NOMO-1 treated with DMSO at 0.1 percent for 48 hours (cell line): ENCODE data around the gene CEP152.
A peak's percentile ranks its signal among the peaks of the same experiment; 100 is the strongest.
"Not testable (repeated sequence)": the region's sequence is repeated elsewhere in the genome, so short reads cannot be mapped to it uniquely, and the experiment has no call there.

ENCODE experiments used
- DNase-seq: peaks from one replicate; lab custom pipeline; 2025; ENCODE audit not compliant: unreplicated experiment; lab: John Stamatoyannopoulos, UW

Gene CEP152

DNA sequence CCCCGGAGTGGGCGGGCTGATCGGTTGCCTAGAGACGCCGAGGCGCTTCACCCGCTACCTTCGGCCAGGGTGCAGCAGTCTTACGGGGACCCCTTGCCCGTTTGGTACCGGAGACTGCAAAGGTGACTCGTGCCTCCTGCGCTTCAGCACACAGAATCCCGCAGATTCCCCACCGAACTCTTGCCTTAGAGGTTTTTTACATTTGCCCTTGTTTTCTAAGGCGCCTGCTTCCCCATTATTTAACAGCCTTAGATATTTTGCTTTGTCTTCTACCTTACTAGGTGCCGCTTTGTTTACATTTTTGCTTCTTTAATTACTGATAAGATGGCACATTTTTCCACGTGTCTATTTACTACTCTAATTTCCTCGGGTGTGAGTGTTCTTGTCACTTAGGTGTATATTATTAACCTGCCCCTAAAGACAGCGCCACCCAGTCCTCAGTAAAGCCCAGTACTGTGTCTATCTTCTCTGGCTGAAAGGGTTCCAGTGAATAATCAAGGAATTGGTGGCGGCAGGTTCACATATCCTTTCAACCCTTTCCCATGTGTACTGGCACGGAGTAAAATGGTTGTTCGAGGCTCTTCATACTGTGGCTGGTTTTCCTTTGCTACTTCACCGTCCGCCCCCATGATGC lies 573 bp upstream of the CEP152 start:
- no peak for DNase-seq

DNA sequence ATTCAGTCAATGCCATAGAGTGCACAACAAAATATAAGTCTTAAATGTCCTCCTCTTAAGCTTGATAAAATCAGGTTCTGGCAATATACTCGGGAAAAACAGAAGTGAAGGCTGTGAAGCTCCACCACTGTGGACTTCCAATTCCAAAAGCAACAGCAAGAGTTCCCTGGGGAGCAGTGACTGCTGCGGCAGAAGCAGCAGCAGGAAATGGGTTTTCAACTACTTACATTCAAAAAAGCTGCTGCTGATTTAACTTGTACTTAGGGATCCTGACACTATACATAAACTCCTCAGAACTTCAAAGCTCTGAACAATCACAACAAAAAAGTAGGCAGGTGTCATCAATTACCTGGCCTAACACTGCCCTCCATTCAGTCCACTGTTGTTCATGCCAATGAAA lies 4.7 kb downstream of the CEP152 start:
- no peak for DNase-seq

DNA sequence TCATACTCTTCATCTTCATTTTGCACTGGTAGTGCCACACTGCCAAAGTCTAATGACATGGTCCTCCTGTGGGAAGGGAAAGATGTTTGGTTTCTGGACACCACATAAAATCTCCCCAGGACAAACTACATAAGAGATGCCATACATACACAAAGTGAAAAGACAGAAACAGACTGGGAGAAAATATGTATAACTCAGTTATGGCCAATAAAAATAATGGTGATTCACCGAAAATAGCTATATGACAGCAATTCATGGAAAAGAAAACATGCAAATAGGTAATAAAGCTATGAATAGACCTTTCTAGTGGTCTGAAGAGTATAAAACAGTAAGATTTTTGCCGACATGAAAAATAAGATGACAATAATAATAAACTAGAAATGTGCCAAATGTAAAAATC lies 5.3 kb downstream of the CEP152 start:
- no peak for DNase-seq

- DNase-seq, result no peak
Observed at GRCh38 chr15:48803877-48804276, 7.0 kb downstream of the CEP152 start.

DNA sequence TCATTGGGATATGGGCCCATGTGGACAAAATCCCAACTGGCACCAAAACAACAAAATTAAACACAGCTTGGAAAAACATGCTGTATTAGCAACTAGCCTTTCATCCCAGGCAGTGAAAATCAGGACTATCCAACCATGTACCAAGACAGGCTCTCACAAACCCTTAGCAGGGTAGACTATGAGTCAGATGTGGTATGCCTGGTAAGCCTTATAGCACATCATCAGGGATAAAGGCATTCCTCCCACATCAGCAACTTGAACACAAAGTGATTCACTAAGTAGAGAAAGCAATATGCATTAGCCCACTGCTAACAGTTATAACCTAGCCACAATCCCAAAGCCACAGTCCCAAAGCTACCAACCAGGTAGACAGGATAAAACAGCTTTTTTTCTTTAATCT lies 8.0 kb downstream of the CEP152 start:
- DNase-seq, result no peak

- no peak for DNase-seq
Observed at GRCh38 chr15:48802257-48802656, 8.6 kb downstream of the CEP152 start.

GRCh38 chr15:48800811-48801455 lies 9.9 kb downstream of the CEP152 start:
- peak; percentile 47 for DNase-seq

- DNase-seq, result no peak
Observed at GRCh38 chr15:48800245-48800644, 10.6 kb downstream of the CEP152 start.

DNA sequence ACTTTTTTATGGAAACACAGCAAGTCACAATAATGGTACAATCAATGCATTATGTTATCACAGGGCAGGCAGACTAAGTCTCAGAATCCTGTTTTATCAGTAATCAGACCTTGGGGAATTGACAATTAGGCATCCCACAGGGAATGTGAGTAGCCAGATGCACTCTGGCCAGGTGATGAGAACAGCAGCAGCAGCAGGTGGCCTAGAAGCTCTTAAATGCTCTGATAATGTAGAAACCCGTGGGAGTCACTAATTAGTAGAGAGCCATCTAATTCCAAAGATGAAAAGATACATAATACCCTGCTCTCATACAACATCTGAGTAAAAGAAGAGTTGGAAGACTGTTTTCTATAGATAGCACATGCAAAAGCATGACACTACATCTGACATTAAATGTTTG lies 12.6 kb downstream of the CEP152 start:
- DNase-seq, result no peak

- no peak for DNase-seq
Observed at GRCh38 chr15:48796930-48797329, 13.9 kb downstream of the CEP152 start.

DNA sequence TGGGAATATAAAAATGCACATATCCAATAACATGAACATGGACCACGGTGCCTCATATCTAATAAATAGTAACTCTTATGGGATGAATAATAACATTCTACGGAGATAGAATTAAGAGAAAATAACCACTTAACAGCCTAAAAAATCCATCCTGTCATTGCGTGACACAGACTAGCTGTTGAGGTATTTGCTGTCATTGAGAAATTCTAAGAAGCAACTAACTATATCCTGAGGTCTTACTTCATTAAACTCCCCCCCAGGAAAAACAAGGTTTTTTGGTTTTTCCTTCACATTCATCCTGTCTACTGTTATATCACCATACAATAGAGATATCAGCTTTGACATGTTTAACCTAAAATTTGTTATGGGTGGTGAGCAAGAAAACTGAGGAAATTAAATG lies 14.3 kb downstream of the CEP152 start:
- DNase-seq, result no peak

- DNase-seq, result no peak
Observed at GRCh38 chr15:48795901-48796300, 15.0 kb downstream of the CEP152 start.

DNA sequence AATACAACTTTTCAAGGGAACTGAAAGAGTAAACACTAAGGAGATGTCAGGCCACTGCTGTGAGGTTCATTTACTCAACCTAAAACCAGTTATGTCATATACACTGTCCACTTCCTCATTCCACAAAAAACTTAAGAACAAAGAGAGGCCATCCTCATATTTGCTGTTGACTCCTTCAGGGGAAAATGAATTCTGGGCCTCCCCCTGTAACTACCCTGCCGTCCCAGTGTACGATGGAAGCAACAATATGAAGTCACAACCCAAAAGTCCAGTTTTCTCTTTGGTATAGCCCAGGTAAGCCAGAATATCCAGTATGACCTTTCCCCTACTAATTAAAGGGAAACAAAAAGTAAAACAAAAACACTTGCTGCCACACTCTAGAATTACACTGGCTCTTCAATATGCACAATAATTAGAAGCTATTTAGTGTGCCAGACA lies 16.2 kb downstream of the CEP152 start:
- peak; percentile 83 for DNase-seq

GRCh38 chr15:48792408-48792807 lies 18.5 kb downstream of the CEP152 start:
- DNase-seq, result no peak

DNA sequence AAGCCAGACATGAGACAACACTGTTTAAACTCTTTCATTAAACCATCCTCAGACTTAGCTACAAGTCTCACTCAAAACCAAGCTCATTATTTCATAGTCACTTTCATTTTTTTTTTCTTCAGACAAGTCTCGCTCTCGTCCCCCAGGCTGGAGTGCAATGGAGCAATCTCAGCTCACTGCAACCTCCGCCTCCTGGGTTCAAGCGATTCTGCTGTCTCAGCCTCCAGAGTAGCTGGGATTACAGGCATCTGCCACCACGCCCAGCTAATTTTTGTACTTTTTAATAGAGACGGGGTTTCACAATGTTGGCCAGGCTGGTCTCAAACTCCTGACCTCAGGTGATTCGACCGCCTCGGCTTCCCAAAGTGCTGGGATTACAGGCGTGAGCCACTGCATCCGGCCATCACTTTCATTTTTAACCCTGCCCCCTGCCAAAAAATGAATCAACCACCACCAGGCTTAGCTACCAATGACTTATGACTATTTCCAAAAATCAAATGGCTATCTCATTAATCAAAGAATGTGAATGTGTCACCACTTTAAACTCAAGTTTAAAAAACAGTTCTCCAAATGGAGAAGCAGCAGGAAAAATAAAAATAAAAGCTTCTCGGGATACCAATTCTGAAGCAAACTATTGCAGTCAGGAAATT lies 20.3 kb downstream of the CEP152 start:
- DNase-seq, result not testable (repeated sequence)

DNA sequence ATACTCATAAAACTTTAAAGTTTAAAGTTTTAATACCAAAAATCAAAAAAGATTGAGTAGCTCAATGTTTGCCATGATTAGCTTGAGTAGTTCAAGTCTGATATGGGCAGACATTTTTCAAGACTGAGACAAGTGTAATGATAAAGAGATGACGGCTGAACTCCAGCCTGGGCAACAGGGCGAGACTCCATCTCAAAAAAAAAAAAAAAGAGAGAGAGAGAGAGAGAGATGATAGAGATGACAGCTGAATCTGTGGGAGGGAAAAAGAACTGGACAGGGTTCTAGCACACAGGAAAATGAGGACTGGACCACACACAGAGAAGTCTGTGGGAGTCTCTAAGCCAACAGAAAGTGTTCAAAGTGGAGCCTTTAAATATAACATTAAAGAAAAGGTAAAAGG lies 25.2 kb downstream of the CEP152 start:
- no peak for DNase-seq

GRCh38 chr15:48785195-48785594 lies 25.7 kb downstream of the CEP152 start:
- DNase-seq, result no peak

GRCh38 chr15:48784756-48785155 lies 26.1 kb downstream of the CEP152 start:
- no peak for DNase-seq

DNA sequence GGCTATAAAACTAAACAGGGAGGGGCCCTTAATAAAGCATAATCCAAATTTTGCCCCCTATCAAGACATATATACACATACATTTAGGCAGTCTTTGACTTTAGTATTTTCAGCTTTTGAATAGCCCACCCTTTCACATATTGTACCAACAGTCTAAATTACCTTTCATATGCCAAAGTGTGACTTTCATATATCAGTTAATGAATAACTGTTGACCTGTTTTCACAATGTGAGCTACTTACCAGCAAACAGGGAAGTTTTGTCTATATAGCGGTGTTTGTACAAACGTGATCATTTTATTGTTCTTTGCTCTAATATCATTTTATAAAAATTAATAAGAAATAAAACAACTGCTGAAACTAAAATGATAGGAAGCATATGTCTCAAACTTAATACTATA lies 28.0 kb downstream of the CEP152 start:
- no peak for DNase-seq

DNA sequence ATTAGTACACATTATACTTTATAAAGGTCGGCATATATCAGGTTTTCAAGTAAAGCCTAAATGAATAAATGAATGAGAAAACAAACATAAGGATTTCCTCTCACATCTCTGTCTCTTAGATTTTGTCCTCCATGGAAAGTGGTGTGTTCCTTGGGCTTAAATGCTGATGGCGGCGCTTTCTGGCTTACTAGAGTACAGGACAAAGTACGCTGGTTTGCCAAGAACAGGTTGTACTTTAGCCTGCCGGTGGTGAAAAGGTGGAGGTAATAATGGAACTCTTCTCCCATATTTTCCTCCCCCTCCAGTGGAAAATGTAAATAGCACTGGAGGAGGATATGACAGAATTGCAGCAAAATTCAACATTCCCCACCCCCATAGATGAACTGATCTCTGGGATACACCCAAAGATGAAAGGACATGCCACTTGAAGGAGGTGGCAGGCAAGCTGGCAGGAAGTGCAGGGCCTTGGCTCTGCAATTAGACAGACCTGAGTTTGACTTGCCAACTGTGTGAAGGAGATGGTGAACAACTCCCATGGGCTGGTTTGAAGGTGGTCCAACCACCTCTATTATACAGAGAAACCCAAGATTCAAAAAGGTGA lies 29.3 kb downstream of the CEP152 start:
- DNase-seq, result no peak

GRCh38 chr15:48781017-48781416 lies 29.9 kb downstream of the CEP152 start:
- no peak for DNase-seq

- DNase-seq, result no peak
Observed at GRCh38 chr15:48778331-48778730, 32.5 kb downstream of the CEP152 start.
